HepG2 (cell line): ENCODE results near the gene SSNA1. TPM values are rescaled to one million over a fixed set of nuclear protein-coding genes. Genes with fewer than 3 reads are reported as not detected.

Experiments
- ATF7-NPFF ChIP-seq: sonication (generic); formaldehyde crosslinking; IDR thresholded peaks from 2 replicates; pipeline ENCODE4 v1.8.1; 2023; ENCODE audit warnings: mild to moderate bottlenecking, low read depth, missing genetic modification reagents, moderate library complexity
- CEBPG ChIP-seq: IDR thresholded peaks from 2 replicates; pipeline ENCODE4 v1.6.1; 2016
- CHCHD3 ChIP-seq: sonication (generic); formaldehyde crosslinking; IDR thresholded peaks from 2 replicates; pipeline ENCODE4 v1.8.0; 2022; ENCODE audit warnings: mild to moderate bottlenecking, missing genetic modification reagents, moderate library complexity
- CTCF ChIP-seq: sonication (generic); formaldehyde crosslinking; IDR thresholded peaks from 2 replicates; pipeline ENCODE4 v1.5.0; 2020; ENCODE audit warnings: mild to moderate bottlenecking, missing genetic modification reagents, moderate library complexity
- HMGXB4 ChIP-seq, 2 experiments: sonication (generic) in 1 of 2; formaldehyde crosslinking in 1 of 2; IDR thresholded peaks; 2 replicates each; pipeline versions ENCODE4 v1.4.0 to v1.6.1; 2018 to 2020; ENCODE audit warnings: missing genetic modification reagents in 2 of 2, borderline replicate concordance in 1 of 2, low read depth in 1 of 2, mild to moderate bottlenecking in 1 of 2, missing biosample characterization in 1 of 2
- KDM5A ChIP-seq: fragments of 200-600 bp; sonication (generic); IDR thresholded peaks from 2 replicates; pipeline ENCODE4 v1.7.0; 2018; ENCODE audit warnings: antibody characterized with exemption, mild to moderate bottlenecking, low read length, borderline replicate concordance
- KLF13 ChIP-seq: sonication (generic); formaldehyde crosslinking; IDR thresholded peaks from 2 replicates; pipeline ENCODE4 v1.4.0; 2020; ENCODE audit warnings: mild to moderate bottlenecking, missing genetic modification reagents
- MAFG ChIP-seq: sonication (generic); formaldehyde crosslinking; IDR thresholded peaks from 2 replicates; pipeline ENCODE4 v1.5.1; 2020; ENCODE audit warnings: mild to moderate bottlenecking, missing genetic modification reagents
- MAX ChIP-seq: IDR thresholded peaks from 2 replicates; pipeline ENCODE4 v1.6.1; 2012; ENCODE audit warnings: inconsistent platforms
- NFIC ChIP-seq: IDR thresholded peaks from 2 replicates; pipeline ENCODE4 v1.6.1; 2012; ENCODE audit warnings: mild to moderate bottlenecking, low read length, inconsistent platforms
- POGK ChIP-seq: sonication (generic); formaldehyde crosslinking; conservative IDR thresholded peaks from 2 replicates; pipeline ENCODE4 v1.8.0; 2022; ENCODE audit warnings: mild to moderate bottlenecking, moderate library complexity, missing genetic modification reagents
- RFX1 ChIP-seq: fragments of 450-650 bp; IDR thresholded peaks from 2 replicates; pipeline ENCODE4 v1.6.1; 2017
- SP5 ChIP-seq: IDR thresholded peaks from 2 replicates; pipeline ENCODE4 v1.6.1; 2016; ENCODE audit warnings: low read depth, borderline replicate concordance
- SRF ChIP-seq: IDR thresholded peaks from 2 replicates; pipeline ENCODE4 v1.6.1; 2011; ENCODE audit warnings: mild to moderate bottlenecking, low read depth, low read length, moderate library complexity
- SRSF9 ChIP-seq: fragments of 200-400 bp; formaldehyde crosslinking; IDR thresholded peaks from 2 replicates; pipeline ENCODE4 v1.6.1; 2018; ENCODE audit warnings: borderline replicate concordance, mild to moderate bottlenecking, low read depth, low read length; ENCODE audit not compliant: insufficient read depth, poor library complexity, severe bottlenecking
- ZBTB8A ChIP-seq: sonication (generic); formaldehyde crosslinking; IDR thresholded peaks from 2 replicates; pipeline ENCODE4 v1.4.0; 2020; ENCODE audit warnings: mild to moderate bottlenecking, low read depth, missing genetic modification reagents, borderline replicate concordance
- ZNF460 ChIP-seq: sonication (generic); formaldehyde crosslinking; IDR thresholded peaks from 2 replicates; pipeline ENCODE4 v1.5.1; 2020; ENCODE audit warnings: missing genetic modification reagents, mild to moderate bottlenecking, borderline replicate concordance
- ZNF83 ChIP-seq: sonication (generic); formaldehyde crosslinking; IDR thresholded peaks from 2 replicates; pipeline ENCODE4 v1.4.0; 2020; ENCODE audit warnings: missing genetic modification reagents, mild to moderate bottlenecking, borderline replicate concordance
- ZSCAN21 ChIP-seq: sonication (generic); formaldehyde crosslinking; IDR thresholded peaks from 2 replicates; pipeline ENCODE4 v1.8.0; 2022; ENCODE audit warnings: mild to moderate bottlenecking, missing genetic modification reagents, moderate library complexity, borderline replicate concordance
- ZSCAN31 ChIP-seq: sonication (generic); formaldehyde crosslinking; IDR thresholded peaks from 2 replicates; pipeline ENCODE4 v1.5.0; 2020; ENCODE audit warnings: low read depth, mild to moderate bottlenecking, missing genetic modification reagents
- polyA plus RNA-seq, 8 experiments: library from polyadenylated mRNA; depleted of rRNA in 3 of 8; stranded (reverse) in 7 of 8; unstranded in 1 of 8; fragments of >200 nt; fragmentation: Illumina TruSeq in 4 of 8; extraction: Trizol in 4 of 8; gene quantifications; 2 replicates each; pipeline versions ENCODE4 v1.2.1 to v1.2.3, GENCODE V29; 2011 to 2016; ENCODE audit warnings: low read depth in 4 of 8, missing spikeins in 1 of 8, mixed read lengths in 1 of 8; ENCODE audit not compliant: insufficient read depth in 1 of 8
- total RNA-seq, 5 experiments: library from RNA; depleted of rRNA; stranded (reverse); fragments of >200 nt; fragmentation: Illumina TruSeq; extraction: Trizol; gene quantifications; 2 replicates each; pipeline ENCODE4 v1.2.3, GENCODE V29; 2016; ENCODE audit warnings: low read depth in 1 of 5

Gene SSNA1
- total and polyA plus RNA-seq, 2 of the 13 experiments (the other 11 are each of a cell fraction or from before 2014, with no cell fraction given): 35.9 to 49.4 TPM

GRCh38 chr9:137200311-137201204 lies 12.1 kb downstream of the SSNA1 start, which contains the start of gene TPRN (continued):
- peak; percentile 72; the same call in 1 of the 2 replicates for TF ChIP-seq POGK (CRISPR knock-in tag)
- no peak for TF ChIP-seq NFIC
- peak; percentile 86 for TF ChIP-seq MAX
- TF ChIP-seq KDM5A: peak; percentile 51; the same call in 1 of the 2 replicates
- TF ChIP-seq CEBPG (CRISPR knock-in tag): peak; percentile 18; the same call in 1 of the 2 replicates
- no peak for TF ChIP-seq SRF
- TF ChIP-seq CTCF (CRISPR knock-in tag): no peak
- TF ChIP-seq SP5 (CRISPR knock-in tag): peak; percentile 50; the same call in 1 of the 2 replicates
- TF ChIP-seq ZNF460 (CRISPR knock-in tag): no peak
- TF ChIP-seq RFX1: no peak
- no peak for TF ChIP-seq ZBTB8A
- no peak for TF ChIP-seq SRSF9
- peak; percentile 84; the same call in 1 of the 2 replicates for TF ChIP-seq ZSCAN21
- peak; percentile 77 for TF ChIP-seq ATF7-NPFF (CRISPR knock-in tag)
- TF ChIP-seq ZNF83: no peak
- TF ChIP-seq ZSCAN31 (CRISPR knock-in tag): peak; percentile 86
- no peak for TF ChIP-seq CHCHD3 (CRISPR knock-in tag)
- peak; percentile 40 to 69; a peak in 2 of 4 replicates for TF ChIP-seq HMGXB4 (CRISPR knock-in tag; IDR thresholded peaks at IDR 0.05; ENCODE audit: borderline replicate concordance in 1 of 2, low read depth in 1 of 2)
- no peak for TF ChIP-seq KLF13
- no peak for TF ChIP-seq MAFG
